ENCODE data around the gene SDF2. TPM values are rescaled to one million over a fixed set of nuclear protein-coding genes. Genes with fewer than 3 reads are reported as not detected.

The SDF2 gene
- total and polyA plus RNA-seq, 10 of the 15 experiments (the other 5 are each of a cell fraction or from before 2014, with no cell fraction given): 29.8 to 81.0 (median 41.5) TPM

- ChIA-PET CTCF (interaction anchor here (0.5 to 8.2 kb wide), 19 partner anchors 9 to 120 kb away, joined by 3 to 88 read pairs (median 6); partner anchors contain the start of genes ALDOC, BLTP2, SPAG5 and UNC119), SMC1A (ENCODE audit: uncharacterized antibody, unreplicated experiment) (interaction anchor here (1.0 to 2.8 kb wide), 7 partner anchors 7 to 116 kb away, joined by 3 to 18 read pairs (median 5); partner anchors contain the start of gene PIGS), RAD21 (ENCODE audit: unreplicated experiment) (interaction anchor here (0.9 to 3.2 kb wide), 8 partner anchors 14 to 118 kb away, joined by 3 to 24 read pairs (median 8); partner anchors contain the start of genes ALDOC and PIGS), POLR2A (interaction anchor here (0.8 to 2.2 kb wide), 6 partner anchors 13 to 64 kb away, joined by 3 to 12 read pairs (median 4); partner anchors contain the start of gene ALDOC)
- no peak for FAIRE-seq
- H3K9me3 ChIP-seq (replicated peaks; ENCODE audit: control insufficient read depth, insufficient read depth, low read length): no peaks in the 10 kb centered on the region
- H4K20me1 ChIP-seq (ENCODE audit: control insufficient read depth, insufficient read depth): no peaks in the 10 kb centered on the region
- 80% methylated on average over 6 of the region's 6 CpGs for WGBS (ENCODE audit: insufficient coverage, insufficient replicate concordance, low lambda C conversion rate, missing lambda C conversion rate)
- DNase-seq (ENCODE audit: low read depth, low spot score): no peak
- peaks cover 32 to 51% of the 10 kb centered on the region in 2 experiments for H3K36me3 ChIP-seq (ENCODE audit: control insufficient read depth in 2 of 2, insufficient read depth in 2 of 2, low read length in 1 of 2)
- H3K4me2 ChIP-seq (ENCODE audit: control insufficient read depth, insufficient read depth): no peak overlapping the region
- H3K9ac ChIP-seq (ENCODE audit: control insufficient read depth, insufficient read depth, low read length): no peak overlapping the region
- TF ChIP-seq CREB1 (IDR thresholded peaks at IDR 0.05; ENCODE audit: low read depth) (no peak), POLR2AphosphoS2 (IDR thresholded peaks at IDR 0.05; ENCODE audit: low read depth, low read length) (no peak), E2F8 (IDR thresholded peaks at IDR 0.05; ENCODE audit: low read depth, partially characterized antibody) (no peak), RAD21 (IDR thresholded peaks at IDR 0.05; ENCODE audit: insufficient read depth, low read depth, low read length) (peak; percentile 69), ZNF207 (IDR thresholded peaks at IDR 0.05; ENCODE audit: borderline replicate concordance) (no peak), CTCF (IDR thresholded peaks at IDR 0.05 in 2 of 3, conservative IDR thresholded peaks at IDR 0.05 in 1 of 3; ENCODE audit: control insufficient read depth in 2 of 3, extremely low read depth in 1 of 3, insufficient read depth in 1 of 3, low read depth in 3 of 3, low read length in 3 of 3) (peak; percentile 62 to 75 (median 69)), SMC3 (IDR thresholded peaks at IDR 0.05; ENCODE audit: borderline replicate concordance, low read length) (peak; percentile 38; the same call in 1 of the 2 replicates), POLR2A (IDR thresholded peaks at IDR 0.05; ENCODE audit: low read depth, low read length) (0 out of 2 replicates have a peak, but pooled peaks have one; percentile 5)
- BruUV-seq (replicated peaks): no TSS peak
- no peaks in the 10 kb centered on the region for H3K79me2 ChIP-seq (ENCODE audit: control insufficient read depth, insufficient read depth, low read length)
- no peak overlapping the region for H2AFZ ChIP-seq (ENCODE audit: control insufficient read depth, low read depth, low read length)
- H3K27ac ChIP-seq (ENCODE audit: control insufficient read depth, insufficient read depth): no peak overlapping the region; the same call in 1 of the 2 replicates
- intact Hi-C loops (cut with micrococcal nuclease; ENCODE audit: unreplicated experiment) (loop anchor here (1.0 kb wide), 1 partner anchor 65 kb away; no protein-coding TSS in a partner anchor), in situ Hi-C loops (cut with MboI) (no loop called here)
- H3K4me3 ChIP-seq: no peak overlapping the region
- ATAC-seq: peak; percentile 87
- no peaks in the 10 kb centered on the region; the same call in none of the 2 replicates for H3K4me1 ChIP-seq (ENCODE audit: control insufficient read depth, insufficient read depth, low read length)
- H3K27me3 ChIP-seq (replicated peaks in 1 of 2; ENCODE audit: control insufficient read depth in 2 of 2, insufficient read depth in 2 of 2, low read length in 1 of 2): no peaks in the 10 kb centered on the region
Observed at GRCh38 chr17:28612936-28613872, 48.5 kb downstream of the SDF2 start.

All from GM12878 (cell line).